WTC11 (cell line): Measurements from ENCODE around the gene FAT4. TPM values are rescaled to one million over a fixed set of nuclear protein-coding genes. Genes with fewer than 3 reads are reported as not detected.

ENCODE experiments used
- ATAC-seq: fragments of 200-7000 bp; cut with Tn5 transposase; 2 replicates; pipeline ENCODE4 v1.10.0; 2021; ENCODE audit warnings: mild to moderate bottlenecking, moderate library complexity
- CTCF ChIA-PET: fragments of 300-600 bp; sonication (Branson Sonifier 250); formaldehyde crosslinking; loops from one replicate; lab custom pipeline; 2021; ENCODE audit warnings: antibody characterized with exemption; lab: Charles Lee
- POLR2A ChIA-PET: fragments of 350-600 bp; sonication (Branson Sonifier 250); formaldehyde crosslinking; loops from one replicate; lab custom pipeline; 2021; ENCODE audit warnings: antibody characterized with exemption; lab: Charles Lee
- DNase-seq: peaks from one replicate; pipeline ENCODE4 v3.0.0; 2021; ENCODE audit warnings: low spot score
- H3K27ac Mint-ChIP-seq: 2 replicates; pipeline ENCODE4 v1.8.0; 2021; ENCODE audit warnings: mixed read lengths
- H3K27me3 Mint-ChIP-seq: 2 replicates; pipeline ENCODE4 v1.8.0; 2021; ENCODE audit warnings: low read depth, mild to moderate bottlenecking, moderate library complexity, mixed read lengths
- H3K36me3 Mint-ChIP-seq: 2 replicates; pipeline ENCODE4 v1.8.0; 2021; ENCODE audit warnings: mixed read lengths
- H3K4me1 Mint-ChIP-seq: 2 replicates; pipeline ENCODE4 v1.8.0; 2022; ENCODE audit warnings: mixed read lengths
- H3K4me3 Mint-ChIP-seq: 2 replicates; pipeline ENCODE4 v1.8.0; 2021; ENCODE audit warnings: mild to moderate bottlenecking, moderate library complexity, mixed read lengths
- H3K9me3 Mint-ChIP-seq: 2 replicates; pipeline ENCODE4 v1.8.0; 2021; ENCODE audit warnings: mixed read lengths
- AFF4 ChIP-seq: sonication (generic); formaldehyde crosslinking; IDR thresholded peaks from 2 replicates; pipeline ENCODE4 v1.8.1; 2023; ENCODE audit warnings: mild to moderate bottlenecking, missing genetic modification reagents, borderline replicate concordance
- CTCF ChIP-seq: fragments of 200-600 bp; IDR thresholded peaks from 2 replicates; pipeline ENCODE4 v1.8.0; 2022; ENCODE audit warnings: antibody characterized with exemption
- EMX1 ChIP-seq: fragments of 250-450 bp; sonication (Bioruptor Pico); IDR thresholded peaks from 2 replicates; pipeline ENCODE4 v1.8.0; 2021; ENCODE audit warnings: mild to moderate bottlenecking
- ESRRA ChIP-seq: sonication (generic); formaldehyde crosslinking; IDR thresholded peaks from 2 replicates; pipeline ENCODE4 v1.8.1; 2022; ENCODE audit warnings: mild to moderate bottlenecking, missing genetic modification reagents, borderline replicate concordance
- FOXP4 ChIP-seq: sonication (generic); formaldehyde crosslinking; IDR thresholded peaks from 2 replicates; pipeline ENCODE4 v1.8.0; 2022; ENCODE audit warnings: mild to moderate bottlenecking, missing genetic modification reagents
- NR3C1 ChIP-seq: sonication (generic); formaldehyde crosslinking; conservative IDR thresholded peaks from 2 replicates; pipeline ENCODE4 v1.8.1; 2023; ENCODE audit warnings: low read depth, mild to moderate bottlenecking, missing genetic modification reagents
- SP1 ChIP-seq: sonication (generic); formaldehyde crosslinking; conservative IDR thresholded peaks from 2 replicates; pipeline ENCODE4 v1.8.1; 2022; ENCODE audit warnings: missing genetic modification reagents
- ZNF281 ChIP-seq: sonication (generic); formaldehyde crosslinking; IDR thresholded peaks from 2 replicates; pipeline ENCODE4 v1.8.0; 2023; ENCODE audit warnings: mild to moderate bottlenecking, missing genetic modification reagents
- ZNF671 ChIP-seq: fragments of 250-450 bp; sonication (Bioruptor Pico); IDR thresholded peaks from 2 replicates; pipeline ENCODE4 v1.8.0; 2021; ENCODE audit warnings: mild to moderate bottlenecking
- total RNA-seq: library from RNA; stranded (reverse); gene quantifications from 3 replicates; pipeline ENCODE4 v1.2.3, GENCODE V29; 2021
- TF ChIP-seq, protein P1 (sequence below): sonication (generic); formaldehyde crosslinking; IDR thresholded peaks from 2 replicates; pipeline ENCODE4 v1.8.0; 2022; ENCODE audit warnings: missing genetic modification reagents
- TF ChIP-seq, protein P2 (sequence below): fragments of 250-450 bp; sonication (Bioruptor Pico); IDR thresholded peaks from 2 replicates; pipeline ENCODE4 v2.1.2; 2022; ENCODE audit warnings: mild to moderate bottlenecking, moderate library complexity
- TF ChIP-seq, protein P3 (sequence below): fragments of 250-450 bp; sonication (Bioruptor Pico); IDR thresholded peaks from 2 replicates; pipeline ENCODE4 v1.9.0; 2021; ENCODE audit warnings: mild to moderate bottlenecking

The FAT4 gene
- total RNA-seq, 1 experiment from 2014 or later: 10.5 TPM

- TF ChIP-seq, protein P1, sequence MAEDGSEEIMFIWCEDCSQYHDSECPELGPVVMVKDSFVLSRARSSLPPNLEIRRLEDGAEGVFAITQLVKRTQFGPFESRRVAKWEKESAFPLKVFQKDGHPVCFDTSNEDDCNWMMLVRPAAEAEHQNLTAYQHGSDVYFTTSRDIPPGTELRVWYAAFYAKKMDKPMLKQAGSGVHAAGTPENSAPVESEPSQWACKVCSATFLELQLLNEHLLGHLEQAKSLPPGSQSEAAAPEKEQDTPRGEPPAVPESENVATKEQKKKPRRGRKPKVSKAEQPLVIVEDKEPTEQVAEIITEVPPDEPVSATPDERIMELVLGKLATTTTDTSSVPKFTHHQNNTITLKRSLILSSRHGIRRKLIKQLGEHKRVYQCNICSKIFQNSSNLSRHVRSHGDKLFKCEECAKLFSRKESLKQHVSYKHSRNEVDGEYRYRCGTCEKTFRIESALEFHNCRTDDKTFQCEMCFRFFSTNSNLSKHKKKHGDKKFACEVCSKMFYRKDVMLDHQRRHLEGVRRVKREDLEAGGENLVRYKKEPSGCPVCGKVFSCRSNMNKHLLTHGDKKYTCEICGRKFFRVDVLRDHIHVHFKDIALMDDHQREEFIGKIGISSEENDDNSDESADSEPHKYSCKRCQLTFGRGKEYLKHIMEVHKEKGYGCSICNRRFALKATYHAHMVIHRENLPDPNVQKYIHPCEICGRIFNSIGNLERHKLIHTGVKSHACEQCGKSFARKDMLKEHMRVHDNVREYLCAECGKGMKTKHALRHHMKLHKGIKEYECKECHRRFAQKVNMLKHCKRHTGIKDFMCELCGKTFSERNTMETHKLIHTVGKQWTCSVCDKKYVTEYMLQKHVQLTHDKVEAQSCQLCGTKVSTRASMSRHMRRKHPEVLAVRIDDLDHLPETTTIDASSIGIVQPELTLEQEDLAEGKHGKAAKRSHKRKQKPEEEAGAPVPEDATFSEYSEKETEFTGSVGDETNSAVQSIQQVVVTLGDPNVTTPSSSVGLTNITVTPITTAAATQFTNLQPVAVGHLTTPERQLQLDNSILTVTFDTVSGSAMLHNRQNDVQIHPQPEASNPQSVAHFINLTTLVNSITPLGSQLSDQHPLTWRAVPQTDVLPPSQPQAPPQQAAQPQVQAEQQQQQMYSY (CRISPR knock-in tag): no peak
- TF ChIP-seq, protein P2, sequence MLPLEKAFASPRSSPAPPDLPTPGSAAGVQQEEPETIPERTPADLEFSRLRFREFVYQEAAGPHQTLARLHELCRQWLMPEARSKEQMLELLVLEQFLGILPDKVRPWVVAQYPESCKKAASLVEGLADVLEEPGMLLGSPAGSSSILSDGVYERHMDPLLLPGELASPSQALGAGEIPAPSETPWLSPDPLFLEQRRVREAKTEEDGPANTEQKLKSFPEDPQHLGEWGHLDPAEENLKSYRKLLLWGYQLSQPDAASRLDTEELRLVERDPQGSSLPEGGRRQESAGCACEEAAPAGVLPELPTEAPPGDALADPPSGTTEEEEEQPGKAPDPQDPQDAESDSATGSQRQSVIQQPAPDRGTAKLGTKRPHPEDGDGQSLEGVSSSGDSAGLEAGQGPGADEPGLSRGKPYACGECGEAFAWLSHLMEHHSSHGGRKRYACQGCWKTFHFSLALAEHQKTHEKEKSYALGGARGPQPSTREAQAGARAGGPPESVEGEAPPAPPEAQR: no peak
- TF ChIP-seq NR3C1 (CRISPR knock-in tag) (no peak), ZNF281 (no peak), ZNF671 (no peak)
- TF ChIP-seq, all 79 proteins: peak for 0
Measured at GRCh38 chr4:125280892-125281403, 33.8 kb upstream of the FAT4 start (continued).

DNA sequence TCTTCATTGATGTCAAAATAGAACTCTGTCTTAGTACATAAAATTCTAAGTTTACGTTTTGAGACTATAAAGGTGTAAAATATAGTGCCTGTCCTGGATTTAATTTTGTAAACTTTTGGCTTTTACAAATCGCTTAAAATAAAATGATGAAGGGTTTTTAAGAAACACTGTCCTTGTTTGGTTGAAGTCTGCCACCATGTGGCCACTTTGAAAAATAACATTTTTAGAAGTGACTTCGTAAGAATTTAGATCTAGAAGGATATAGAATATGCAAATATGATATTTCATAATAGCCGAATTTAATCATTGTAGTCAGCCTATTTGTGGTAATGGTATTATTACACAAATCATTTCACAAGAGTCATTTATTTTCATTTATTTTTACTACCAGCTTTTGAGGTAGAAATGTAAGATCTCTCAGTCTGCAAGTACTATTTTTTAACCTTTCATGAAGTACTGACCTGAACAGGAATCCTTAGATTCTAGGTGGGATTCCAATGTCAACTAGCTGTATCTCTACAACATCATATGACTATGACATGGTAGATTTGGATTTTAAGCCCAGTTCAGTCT, 31.0 kb upstream of the FAT4 start:
- no peaks in the 10 kb centered on the region for H3K27me3 Mint-ChIP-seq
- no peak overlapping the region for H3K27ac Mint-ChIP-seq
- peaks cover 12% of the 10 kb centered on the region for H3K4me1 Mint-ChIP-seq
- CTCF ChIA-PET: interaction anchor here (0.7 to 2.1 kb wide), 8 partner anchors 26 to 950 kb away, joined by 3 to 17 read pairs (median 4); partner anchors contain the start of gene FAT4
- POLR2A ChIA-PET: no interaction called here
- peak; percentile 37 for TF ChIP-seq CTCF
- no peak for TF ChIP-seq AFF4 (CRISPR knock-in tag)
- DNase-seq (no peak), ATAC-seq (no peak)
- no peaks in the 10 kb centered on the region for H3K36me3 Mint-ChIP-seq
- no peak overlapping the region for H3K4me3 Mint-ChIP-seq
- H3K9me3 Mint-ChIP-seq: peaks cover 4% of the 10 kb centered on the region

- Mint-ChIP-seq H3K36me3 (no peaks in the 10 kb centered on the region), H3K27ac (no peak overlapping the region), H3K4me1 (no peaks in the 10 kb centered on the region), H3K9me3 (peaks cover 10% of the 10 kb centered on the region), H3K4me3 (no peak overlapping the region), H3K27me3 (no peaks in the 10 kb centered on the region)
- DNase-seq (no peak), ATAC-seq (no peak)
- ChIA-PET CTCF (no interaction called here), POLR2A (no interaction called here)
- no peak for TF ChIP-seq FOXP4
- TF ChIP-seq SP1 (CRISPR knock-in tag): no peak
- TF ChIP-seq, protein P3, sequence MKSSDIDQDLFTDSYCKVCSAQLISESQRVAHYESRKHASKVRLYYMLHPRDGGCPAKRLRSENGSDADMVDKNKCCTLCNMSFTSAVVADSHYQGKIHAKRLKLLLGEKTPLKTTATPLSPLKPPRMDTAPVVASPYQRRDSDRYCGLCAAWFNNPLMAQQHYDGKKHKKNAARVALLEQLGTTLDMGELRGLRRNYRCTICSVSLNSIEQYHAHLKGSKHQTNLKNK (CRISPR knock-in tag): no peak
- no peak for TF ChIP-seq EMX1 (CRISPR knock-in tag)
- TF ChIP-seq ESRRA (CRISPR knock-in tag): no peak
Measured at GRCh38 chr4:125297116-125297515, 17.6 kb upstream of the FAT4 start.
